ENCODE results near the gene NTHL1.

GRCh38 chr16:1991135-1991551, 56.5 kb downstream of the NTHL1 start:
- TF ChIP-seq, protein P1, sequence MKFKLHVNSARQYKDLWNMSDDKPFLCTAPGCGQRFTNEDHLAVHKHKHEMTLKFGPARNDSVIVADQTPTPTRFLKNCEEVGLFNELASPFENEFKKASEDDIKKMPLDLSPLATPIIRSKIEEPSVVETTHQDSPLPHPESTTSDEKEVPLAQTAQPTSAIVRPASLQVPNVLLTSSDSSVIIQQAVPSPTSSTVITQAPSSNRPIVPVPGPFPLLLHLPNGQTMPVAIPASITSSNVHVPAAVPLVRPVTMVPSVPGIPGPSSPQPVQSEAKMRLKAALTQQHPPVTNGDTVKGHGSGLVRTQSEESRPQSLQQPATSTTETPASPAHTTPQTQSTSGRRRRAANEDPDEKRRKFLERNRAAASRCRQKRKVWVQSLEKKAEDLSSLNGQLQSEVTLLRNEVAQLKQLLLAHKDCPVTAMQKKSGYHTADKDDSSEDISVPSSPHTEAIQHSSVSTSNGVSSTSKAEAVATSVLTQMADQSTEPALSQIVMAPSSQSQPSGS (IDR thresholded peaks at IDR 0.05; ENCODE audit: low read length) = no peak
- TF ChIP-seq JUND (IDR thresholded peaks at IDR 0.05; ENCODE audit: low read length) = no peak
- TF ChIP-seq POLR2A (IDR thresholded peaks at IDR 0.05; ENCODE audit: control extremely low read depth in 1 of 2, low read depth in 2 of 2, low read length in 2 of 2) = no peak
- no peak for TF ChIP-seq HDAC2 (IDR thresholded peaks at IDR 0.05; ENCODE audit: borderline replicate concordance in 1 of 2, low read depth in 2 of 2, low read length in 2 of 2)
- TF ChIP-seq CREB1 (IDR thresholded peaks at IDR 0.05) = no peak
- TF ChIP-seq, protein P2, sequence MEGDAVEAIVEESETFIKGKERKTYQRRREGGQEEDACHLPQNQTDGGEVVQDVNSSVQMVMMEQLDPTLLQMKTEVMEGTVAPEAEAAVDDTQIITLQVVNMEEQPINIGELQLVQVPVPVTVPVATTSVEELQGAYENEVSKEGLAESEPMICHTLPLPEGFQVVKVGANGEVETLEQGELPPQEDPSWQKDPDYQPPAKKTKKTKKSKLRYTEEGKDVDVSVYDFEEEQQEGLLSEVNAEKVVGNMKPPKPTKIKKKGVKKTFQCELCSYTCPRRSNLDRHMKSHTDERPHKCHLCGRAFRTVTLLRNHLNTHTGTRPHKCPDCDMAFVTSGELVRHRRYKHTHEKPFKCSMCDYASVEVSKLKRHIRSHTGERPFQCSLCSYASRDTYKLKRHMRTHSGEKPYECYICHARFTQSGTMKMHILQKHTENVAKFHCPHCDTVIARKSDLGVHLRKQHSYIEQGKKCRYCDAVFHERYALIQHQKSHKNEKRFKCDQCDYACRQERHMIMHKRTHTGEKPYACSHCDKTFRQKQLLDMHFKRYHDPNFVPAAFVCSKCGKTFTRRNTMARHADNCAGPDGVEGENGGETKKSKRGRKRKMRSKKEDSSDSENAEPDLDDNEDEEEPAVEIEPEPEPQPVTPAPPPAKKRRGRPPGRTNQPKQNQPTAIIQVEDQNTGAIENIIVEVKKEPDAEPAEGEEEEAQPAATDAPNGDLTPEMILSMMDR (IDR thresholded peaks at IDR 0.05; ENCODE audit: control extremely low read depth in 1 of 3, insufficient read depth in 1 of 3, low read depth in 1 of 3, low read length in 3 of 3) = no peak
- no peak for TF ChIP-seq SRF (IDR thresholded peaks at IDR 0.05; ENCODE audit: low read depth, low read length)
- TF ChIP-seq RFX5 (IDR thresholded peaks at IDR 0.05; ENCODE audit: borderline replicate concordance, low read depth, low read length) = no peak
- TF ChIP-seq RBBP5 (IDR thresholded peaks at IDR 0.05; ENCODE audit: borderline replicate concordance, low read depth, low read length) = no peak
- no peak for TF ChIP-seq POLR2AphosphoS5 (IDR thresholded peaks at IDR 0.05; ENCODE audit: low read depth, low read length)
- no peak for TF ChIP-seq MAFK (IDR thresholded peaks at IDR 0.05; ENCODE audit: low read depth, low read length)

Data from H1 (cell line).